Keratinocyte (primary cell): ENCODE results near the gene MRM3. TPM values are rescaled to one million over a fixed set of nuclear protein-coding genes. Genes with fewer than 3 reads are reported as not detected.

Experiments
- DNase-seq: peaks from one replicate; pipeline ENCODE4 v3.0.0-alpha.2; 2011; ENCODE audit warnings: low read depth, missing footprints, low spot score
- FAIRE-seq: peaks from 2 replicates; lab custom pipeline; 2011; peaks lifted over from hg19 to GRCh38; lab: Jason Lieb, UNC
- H2AFZ ChIP-seq: 2 replicates; pipeline ENCODE4 v1.6.0; 2012; ENCODE audit warnings: low read length, control low read depth, inconsistent platforms; ENCODE audit not compliant: control insufficient read depth
- H3K27ac ChIP-seq: 2 replicates; pipeline ENCODE4 v1.5.1; 2011; ENCODE audit warnings: low read length; ENCODE audit not compliant: control insufficient read depth, insufficient read depth
- H3K27me3 ChIP-seq: 3 replicates; pipeline ENCODE4 v1.6.0; 2011; ENCODE audit warnings: low read length; ENCODE audit not compliant: control insufficient read depth, insufficient read depth; ENCODE audit errors: extremely low read depth
- H3K36me3 ChIP-seq, 2 experiments: 2 replicates in 1 of 2; 3 replicates in 1 of 2; pipeline ENCODE4 v1.5.1; 2011; ENCODE audit warnings: low read length in 2 of 2, mild to moderate bottlenecking in 1 of 2; ENCODE audit not compliant: control insufficient read depth in 2 of 2, insufficient read depth in 2 of 2; ENCODE audit errors: extremely low read depth in 1 of 2
- H3K4me1 ChIP-seq: 3 replicates; pipeline ENCODE4 v1.5.1; 2011; ENCODE audit warnings: low read length; ENCODE audit not compliant: control insufficient read depth, insufficient read depth; ENCODE audit errors: extremely low read depth
- H3K4me2 ChIP-seq: 3 replicates; pipeline ENCODE4 v1.6.0; 2011; ENCODE audit warnings: low read depth, low read length; ENCODE audit not compliant: control insufficient read depth, insufficient read depth; ENCODE audit errors: extremely low read depth
- H3K4me3 ChIP-seq, 3 experiments: fragments of 200-600 bp in 1 of 3; sonication (generic) in 1 of 3; 2 replicates in 2 of 3; 3 replicates in 1 of 3; pipeline ENCODE4 v1.5.1; 2011 to 2016; ENCODE audit warnings: low read length in 3 of 3, mild to moderate bottlenecking in 3 of 3, control low read depth in 2 of 3, inconsistent platforms in 1 of 3, low read depth in 1 of 3, mixed read lengths in 1 of 3, mixed run types in 1 of 3, moderate library complexity in 1 of 3; ENCODE audit not compliant: control insufficient read depth in 2 of 3, insufficient read depth in 2 of 3; ENCODE audit errors: extremely low read depth in 1 of 3
- H3K79me2 ChIP-seq: 2 replicates; pipeline ENCODE4 v1.6.0; 2012; ENCODE audit warnings: low read length; ENCODE audit not compliant: control insufficient read depth, insufficient read depth
- H3K9ac ChIP-seq: 3 replicates; pipeline ENCODE4 v1.6.0; 2011; ENCODE audit warnings: low read length; ENCODE audit not compliant: control insufficient read depth, insufficient read depth; ENCODE audit errors: extremely low read depth
- H3K9me1 ChIP-seq: 3 replicates; pipeline ENCODE4 v1.6.0; 2011; ENCODE audit warnings: low read length; ENCODE audit not compliant: control insufficient read depth, insufficient read depth; ENCODE audit errors: extremely low read depth
- H3K9me3 ChIP-seq: 2 replicates; pipeline ENCODE4 v1.5.1; 2012; ENCODE audit warnings: low read depth, low read length; ENCODE audit not compliant: control insufficient read depth
- H4K20me1 ChIP-seq: 3 replicates; pipeline ENCODE4 v1.6.0; 2011; ENCODE audit warnings: low read length; ENCODE audit not compliant: control insufficient read depth, insufficient read depth; ENCODE audit errors: extremely low read depth
- CTCF ChIP-seq, 3 experiments: IDR thresholded peaks in 1 of 3; conservative IDR thresholded peaks in 1 of 3; optimal IDR thresholded peaks in 1 of 3; 2 replicates in 2 of 3; 3 replicates in 1 of 3; pipeline versions ENCODE3 to v1.5.1; 2011; ENCODE audit warnings: low read length in 3 of 3, mild to moderate bottlenecking in 3 of 3, moderate library complexity in 2 of 3, control low read depth in 1 of 3, inconsistent platforms in 1 of 3; ENCODE audit not compliant: insufficient read depth in 2 of 3; ENCODE audit errors: extremely low read depth in 1 of 3
- EZH2 ChIP-seq: IDR thresholded peaks from one replicate; pipeline ENCODE4 v1.6.1; 2012; ENCODE audit warnings: inconsistent platforms, mild to moderate bottlenecking, low read length, moderate library complexity
- dilution Hi-C: fragments of 300-500 bp; cut with MboI; formaldehyde crosslinking; loops from one replicate; pipeline ENCODE4 v1.7.0; 2020; ENCODE audit warnings: low sequenced_read_pairs; ENCODE audit not compliant: extremely low pct_ligation_motif_present
- polyA plus RNA-seq, 5 experiments: library from polyadenylated mRNA; depleted of rRNA in 3 of 5; stranded (reverse) in 3 of 5; stranded (forward) in 1 of 5; unstranded in 1 of 5; fragments of >200 nt; gene quantifications; 1 replicate in 1 of 5; 2 replicates in 3 of 5; 3 replicates in 1 of 5; pipeline versions ENCODE4 v1.2.1 to v1.2.3, GENCODE V29; 2011 to 2012; ENCODE audit warnings: missing spikeins in 2 of 5, low read depth in 1 of 5, low replicate concordance in 1 of 5

The MRM3 gene
- polyA plus RNA-seq, 1 donor (not counting 4 experiments of a cell fraction or from before 2014, with no cell fraction given): 15.5 TPM

GRCh38 chr17:737561-738113 lies 44.5 kb upstream of the MRM3 start:
- Histone ChIP-seq H3K9me1 (peaks cover 2% of the 10 kb centered on the region), H3K4me2 (peak overlapping the region; percentile 76), H3K27me3 (no peaks in the 10 kb centered on the region), H4K20me1 (peaks cover 4% of the 10 kb centered on the region), H3K4me1 (peaks cover 36% of the 10 kb centered on the region), H3K36me3 (peaks cover 18 to 32% of the 10 kb centered on the region in 2 experiments), H3K9ac (peak overlapping the region; percentile 45), H3K79me2 (peaks cover 46% of the 10 kb centered on the region), H3K27ac (peak overlapping the region; percentile 82), H3K9me3 (no peaks in the 10 kb centered on the region), H3K4me3 (peak overlapping the region in 1 of 3 experiments; percentile 45), H2AFZ (no peak overlapping the region)
- DNase-seq (no peak), FAIRE-seq (peak; percentile 98)
- TF ChIP-seq CTCF (optimal IDR thresholded peaks at IDR 0.05 in 1 of 3, IDR thresholded peaks at IDR 0.05 in 1 of 3, conservative IDR thresholded peaks at IDR 0.05 in 1 of 3; ENCODE audit: extremely low read depth in 1 of 3, insufficient read depth in 2 of 3, low read length in 3 of 3) (no peak), EZH2 (no peak)
- dilution Hi-C loops: no loop called here

- no peak overlapping the region for H2AFZ ChIP-seq
- H3K36me3 ChIP-seq: peaks cover 32 to 52% of the 10 kb centered on the region in 2 experiments
- H3K4me2 ChIP-seq: no peak overlapping the region
- peaks cover 45% of the 10 kb centered on the region for H3K79me2 ChIP-seq
- FAIRE-seq (no peak), DNase-seq (no peak)
- H3K9me3 ChIP-seq: no peaks in the 10 kb centered on the region
- no peak overlapping the region for H3K9ac ChIP-seq
- no peak overlapping the region for H3K4me3 ChIP-seq
- H3K27ac ChIP-seq: no peak overlapping the region
- H3K9me1 ChIP-seq: peaks cover 2% of the 10 kb centered on the region
- H4K20me1 ChIP-seq: peaks cover 14% of the 10 kb centered on the region
- H3K4me1 ChIP-seq: peaks cover 15% of the 10 kb centered on the region
- H3K27me3 ChIP-seq: no peaks in the 10 kb centered on the region
- TF ChIP-seq CTCF (optimal IDR thresholded peaks at IDR 0.05 in 1 of 3, IDR thresholded peaks at IDR 0.05 in 1 of 3, conservative IDR thresholded peaks at IDR 0.05 in 1 of 3; ENCODE audit: extremely low read depth in 1 of 3, insufficient read depth in 2 of 3, low read length in 3 of 3) (no peak), EZH2 (no peak)
- dilution Hi-C loops: no loop called here
Measured at GRCh38 chr17:740240-741017, 41.7 kb upstream of the MRM3 start.
